SU-DHL-6 (cell line): ENCODE measurements around the gene NCKAP5.

ENCODE experiments used
- H2AFZ ChIP-seq: fragments of 200-600 bp; sonication (generic); 2 replicates; pipeline ENCODE4 v1.6.1; 2014; ENCODE audit warnings: low read depth, mild to moderate bottlenecking, moderate library complexity, mixed read lengths, antibody characterized with exemption, low read length; ENCODE audit not compliant: severe bottlenecking
- H3F3A ChIP-seq: fragments of 200-600 bp; shearing (Covaris generic); 2 replicates; pipeline ENCODE4 v1.6.0; 2016; ENCODE audit warnings: antibody characterized with exemption, mild to moderate bottlenecking; ENCODE audit not compliant: insufficient read depth
- H3K27ac ChIP-seq: fragments of 200-600 bp; sonication (generic); 2 replicates; pipeline ENCODE4 v1.5.1; 2016; ENCODE audit warnings: low read depth, mild to moderate bottlenecking, low read length, moderate library complexity, mixed read lengths
- H3K27me3 ChIP-seq: fragments of 200-600 bp; sonication (generic), shearing (Covaris generic); 2 replicates; pipeline ENCODE4 v1.6.0; 2014; ENCODE audit warnings: mild to moderate bottlenecking, low read length
- H3K36me3 ChIP-seq: fragments of 200-600 bp; sonication (generic); 2 replicates; pipeline ENCODE4 v1.6.1; 2014; ENCODE audit warnings: mild to moderate bottlenecking, low read length, mixed read lengths
- H3K4me2 ChIP-seq: fragments of 300-600, 200-600 bp; shearing (Covaris generic), sonication (generic); 2 replicates; pipeline ENCODE4 v1.6.0; 2014; ENCODE audit warnings: low read length, low read depth, mild to moderate bottlenecking; ENCODE audit not compliant: poor library complexity, severe bottlenecking
- H3K4me3 ChIP-seq: fragments of 200-600 bp; sonication (generic); 2 replicates; pipeline ENCODE4 v1.5.1; 2014; ENCODE audit warnings: antibody characterized with exemption, low read length, mild to moderate bottlenecking, mixed read lengths; ENCODE audit not compliant: insufficient read depth, poor library complexity, severe bottlenecking
- H3K79me2 ChIP-seq: fragments of 200-600 bp; sonication (generic); 2 replicates; pipeline ENCODE4 v1.6.1; 2014; ENCODE audit warnings: mild to moderate bottlenecking, low read length, moderate library complexity; ENCODE audit not compliant: insufficient read depth
- H3K9ac ChIP-seq: fragments of 200-600 bp; sonication (generic); 2 replicates; pipeline ENCODE4 v1.7.0; 2014; ENCODE audit warnings: mild to moderate bottlenecking, low read length
- H3K9me2 ChIP-seq: fragments of 200-600 bp; sonication (generic); replicated peaks from 2 replicates; pipeline ENCODE4 v1.6.1; 2014; ENCODE audit warnings: low read length; ENCODE audit not compliant: insufficient read depth
- H3K9me3 ChIP-seq: fragments of 200-600 bp; sonication (generic); 2 replicates; pipeline ENCODE4 v1.6.1; 2014; ENCODE audit warnings: low read length, mixed read lengths; ENCODE audit not compliant: insufficient read depth
- H4K20me1 ChIP-seq: fragments of 200-600 bp; sonication (generic); 2 replicates; pipeline ENCODE4 v1.6.1; 2014; ENCODE audit warnings: low read depth, mild to moderate bottlenecking, antibody characterized with exemption, low read length, moderate library complexity, mixed read lengths
- CTCF ChIP-seq: fragments of 200-600 bp; sonication (generic); IDR thresholded peaks from one replicate; pipeline ENCODE4 v1.5.1; 2017; ENCODE audit warnings: antibody characterized with exemption, mild to moderate bottlenecking, low read length, moderate library complexity; ENCODE audit not compliant: insufficient read depth, poor library complexity, severe bottlenecking
- EZH2phosphoT487 ChIP-seq: fragments of 200-600 bp; sonication (generic), shearing (Covaris generic); conservative IDR thresholded peaks from 2 replicates; pipeline ENCODE4 v1.6.1; 2018; ENCODE audit warnings: mild to moderate bottlenecking, antibody characterized with exemption, low read length, moderate library complexity, mixed read lengths

Gene NCKAP5

GRCh38 chr2:133053541-133053940 lies 514.7 kb downstream of the NCKAP5 start:
- H3K9ac ChIP-seq: no peak overlapping the region
- H3K4me2 ChIP-seq: no peak overlapping the region
- H3K79me2 ChIP-seq: no peaks in the 10 kb centered on the region
- H3F3A ChIP-seq: no peaks in the 10 kb centered on the region
- H3K36me3 ChIP-seq: no peaks in the 10 kb centered on the region
- no peak overlapping the region for H3K27ac ChIP-seq
- H3K9me3 ChIP-seq: no peaks in the 10 kb centered on the region
- no peak overlapping the region for H3K4me3 ChIP-seq
- TF ChIP-seq CTCF (no peak), EZH2phosphoT487 (no peak)
- H3K9me2 ChIP-seq: 0 out of 2 replicates have a peak, but pooled peaks cover 4% of the 10 kb centered on the region
- H3K27me3 ChIP-seq: no peaks in the 10 kb centered on the region
- H4K20me1 ChIP-seq: no peaks in the 10 kb centered on the region
- H2AFZ ChIP-seq: no peak overlapping the region

DNA sequence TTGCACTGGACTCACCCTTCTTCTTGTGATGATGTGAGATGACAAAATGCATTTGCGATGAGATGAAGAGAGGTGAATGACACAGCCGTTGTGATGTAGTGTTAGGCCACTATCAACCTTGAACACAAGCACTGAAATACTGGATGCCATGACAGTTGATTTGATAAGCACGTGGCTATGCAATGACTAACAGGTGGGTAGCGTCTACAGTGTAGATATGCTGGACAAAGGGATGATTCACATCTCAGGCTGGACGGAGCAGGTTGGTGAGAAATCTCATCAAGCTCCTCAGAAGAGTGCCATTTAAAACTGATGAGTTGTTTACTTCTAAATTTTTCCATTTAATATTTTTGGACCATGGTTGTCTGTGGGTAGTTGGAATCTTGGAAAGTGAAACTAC lies 522.5 kb downstream of the NCKAP5 start:
- Histone ChIP-seq H3K36me3 (no peaks in the 10 kb centered on the region), H3K79me2 (no peaks in the 10 kb centered on the region), H3K9ac (no peak overlapping the region), H2AFZ (no peak overlapping the region), H3K27ac (no peak overlapping the region), H3K27me3 (no peaks in the 10 kb centered on the region), H3F3A (no peaks in the 10 kb centered on the region), H3K4me3 (no peak overlapping the region), H3K4me2 (no peak overlapping the region), H3K9me3 (no peaks in the 10 kb centered on the region), H3K9me2 (no peaks in the 10 kb centered on the region; the same call in 1 of the 2 replicates), H4K20me1 (no peaks in the 10 kb centered on the region)
- TF ChIP-seq CTCF: no peak
- no peak for TF ChIP-seq EZH2phosphoT487

DNA sequence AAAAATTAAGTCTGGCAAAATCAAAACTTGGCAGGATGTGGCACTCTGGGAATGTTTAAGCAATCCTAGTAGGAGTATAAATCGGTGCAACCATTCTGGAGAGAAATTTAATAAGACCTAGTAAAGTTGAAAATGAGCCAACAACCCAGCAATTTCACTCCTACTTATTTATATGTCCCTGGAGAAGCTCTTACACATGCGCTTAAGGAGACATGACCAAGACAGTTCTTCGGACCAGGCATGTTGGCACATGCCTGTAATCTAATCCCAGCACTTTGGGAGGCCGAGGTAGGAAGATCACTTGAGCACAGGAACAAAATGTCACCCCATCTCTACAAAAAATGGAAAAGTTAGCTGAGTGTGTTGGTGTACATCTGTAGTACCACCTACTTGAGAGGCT lies 523.7 kb downstream of the NCKAP5 start:
- Histone ChIP-seq H3K27ac (no peak overlapping the region), H3K9me2 (no peaks in the 10 kb centered on the region; the same call in 1 of the 2 replicates), H3K9me3 (no peaks in the 10 kb centered on the region), H4K20me1 (no peaks in the 10 kb centered on the region), H3K4me3 (no peak overlapping the region), H3F3A (no peaks in the 10 kb centered on the region), H3K79me2 (no peaks in the 10 kb centered on the region), H3K4me2 (no peak overlapping the region), H3K9ac (no peak overlapping the region), H3K36me3 (no peaks in the 10 kb centered on the region), H2AFZ (no peak overlapping the region), H3K27me3 (no peaks in the 10 kb centered on the region)
- no peak for TF ChIP-seq EZH2phosphoT487
- TF ChIP-seq CTCF: no peak
